ENCODE results near the gene BANF1.
"Not testable (repeated sequence)": the region's sequence is repeated elsewhere in the genome, so short reads cannot be mapped to it uniquely, and the experiment has no call there.

BANF1 gene

DNA sequence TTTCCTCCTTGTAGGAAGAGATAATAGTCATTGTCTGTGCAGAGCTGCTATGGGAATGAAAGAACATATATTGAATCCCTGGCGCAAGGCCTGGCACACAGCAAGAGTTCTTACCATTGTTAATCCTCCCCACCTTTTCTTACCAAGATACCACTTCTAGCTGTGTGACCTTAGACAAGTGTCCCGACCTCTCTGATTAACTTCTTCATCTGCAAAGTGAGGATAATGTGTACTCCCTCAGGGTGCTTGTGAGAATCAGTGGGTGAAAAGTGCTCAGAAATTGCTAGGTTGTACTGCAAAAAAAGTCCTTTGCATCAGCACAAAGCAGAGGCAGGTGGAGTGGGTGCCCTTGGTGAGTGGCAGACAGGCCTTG lies 5.8 kb downstream of the BANF1 start:
- TF ChIP-seq, protein P1, sequence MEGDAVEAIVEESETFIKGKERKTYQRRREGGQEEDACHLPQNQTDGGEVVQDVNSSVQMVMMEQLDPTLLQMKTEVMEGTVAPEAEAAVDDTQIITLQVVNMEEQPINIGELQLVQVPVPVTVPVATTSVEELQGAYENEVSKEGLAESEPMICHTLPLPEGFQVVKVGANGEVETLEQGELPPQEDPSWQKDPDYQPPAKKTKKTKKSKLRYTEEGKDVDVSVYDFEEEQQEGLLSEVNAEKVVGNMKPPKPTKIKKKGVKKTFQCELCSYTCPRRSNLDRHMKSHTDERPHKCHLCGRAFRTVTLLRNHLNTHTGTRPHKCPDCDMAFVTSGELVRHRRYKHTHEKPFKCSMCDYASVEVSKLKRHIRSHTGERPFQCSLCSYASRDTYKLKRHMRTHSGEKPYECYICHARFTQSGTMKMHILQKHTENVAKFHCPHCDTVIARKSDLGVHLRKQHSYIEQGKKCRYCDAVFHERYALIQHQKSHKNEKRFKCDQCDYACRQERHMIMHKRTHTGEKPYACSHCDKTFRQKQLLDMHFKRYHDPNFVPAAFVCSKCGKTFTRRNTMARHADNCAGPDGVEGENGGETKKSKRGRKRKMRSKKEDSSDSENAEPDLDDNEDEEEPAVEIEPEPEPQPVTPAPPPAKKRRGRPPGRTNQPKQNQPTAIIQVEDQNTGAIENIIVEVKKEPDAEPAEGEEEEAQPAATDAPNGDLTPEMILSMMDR (IDR thresholded peaks at IDR 0.05; ENCODE audit: borderline replicate concordance, control extremely low read depth, extremely low read depth, insufficient read depth, missing control alignments) = no peak
- no peak for DNase-seq (ENCODE audit: low spot score)
- in situ Hi-C loops (cut with MboI; ENCODE audit: low sequenced_read_pairs, unreplicated experiment) = no loop called here

DNA sequence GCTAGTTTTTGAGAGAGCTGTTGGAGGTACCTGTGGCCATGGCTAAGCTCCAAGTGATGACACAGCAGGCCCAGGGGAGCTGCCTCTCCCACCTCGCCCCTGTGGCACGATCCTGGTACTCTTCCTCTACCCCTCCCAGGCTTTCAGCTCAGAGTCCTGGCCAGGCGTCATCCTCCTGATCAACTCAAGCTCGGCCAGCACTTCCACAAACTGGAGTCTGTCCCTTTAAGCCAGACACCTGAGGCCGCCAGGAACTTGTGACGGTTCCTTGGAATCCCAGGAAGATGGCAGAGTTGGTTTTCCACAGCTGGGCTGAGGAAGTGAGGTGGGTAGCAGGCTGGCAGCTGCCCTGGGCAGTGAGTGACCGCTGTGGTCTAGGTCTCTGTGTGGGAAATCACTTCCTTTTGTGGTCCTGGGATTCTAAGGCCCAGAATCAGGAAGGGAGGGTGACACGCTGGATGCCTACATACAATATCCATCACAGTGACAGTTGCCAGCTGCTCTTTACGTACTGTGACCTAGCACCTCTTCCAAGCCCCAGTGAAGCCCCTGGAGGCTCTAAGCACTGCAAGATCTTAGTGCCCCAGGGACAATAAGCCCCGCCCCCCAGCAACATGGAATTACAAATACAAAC lies 6.3 kb downstream of the BANF1 start:
- TF ChIP-seq, protein P1 (IDR thresholded peaks at IDR 0.05; ENCODE audit: borderline replicate concordance, control extremely low read depth, extremely low read depth, insufficient read depth, missing control alignments) = no peak
- in situ Hi-C loops (cut with MboI; ENCODE audit: low sequenced_read_pairs, unreplicated experiment) = no loop called here
- DNase-seq (ENCODE audit: low spot score) = peak; percentile 12

DNA sequence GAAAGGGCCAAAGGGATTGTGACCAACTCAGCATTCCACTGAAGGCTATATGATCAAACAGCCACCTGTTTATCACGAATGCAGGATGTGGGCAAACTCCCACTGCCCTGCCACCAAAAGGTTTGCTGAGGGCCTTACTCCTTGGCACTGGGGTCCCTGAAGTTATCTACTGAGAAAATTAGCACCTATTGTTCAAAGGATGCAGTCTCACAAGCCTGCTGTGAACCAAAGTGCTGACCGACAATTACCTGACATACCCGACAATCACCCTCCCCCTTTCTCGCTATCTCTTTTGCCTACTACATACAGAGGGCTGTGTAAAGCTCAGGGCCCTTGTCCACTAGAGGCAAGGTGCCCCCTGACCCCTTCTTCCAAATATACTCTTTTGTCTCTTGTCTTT lies 7.7 kb downstream of the BANF1 start:
- in situ Hi-C loops (cut with MboI; ENCODE audit: low sequenced_read_pairs, unreplicated experiment); DNase-seq (ENCODE audit: low spot score): not testable (repeated sequence)

DNA sequence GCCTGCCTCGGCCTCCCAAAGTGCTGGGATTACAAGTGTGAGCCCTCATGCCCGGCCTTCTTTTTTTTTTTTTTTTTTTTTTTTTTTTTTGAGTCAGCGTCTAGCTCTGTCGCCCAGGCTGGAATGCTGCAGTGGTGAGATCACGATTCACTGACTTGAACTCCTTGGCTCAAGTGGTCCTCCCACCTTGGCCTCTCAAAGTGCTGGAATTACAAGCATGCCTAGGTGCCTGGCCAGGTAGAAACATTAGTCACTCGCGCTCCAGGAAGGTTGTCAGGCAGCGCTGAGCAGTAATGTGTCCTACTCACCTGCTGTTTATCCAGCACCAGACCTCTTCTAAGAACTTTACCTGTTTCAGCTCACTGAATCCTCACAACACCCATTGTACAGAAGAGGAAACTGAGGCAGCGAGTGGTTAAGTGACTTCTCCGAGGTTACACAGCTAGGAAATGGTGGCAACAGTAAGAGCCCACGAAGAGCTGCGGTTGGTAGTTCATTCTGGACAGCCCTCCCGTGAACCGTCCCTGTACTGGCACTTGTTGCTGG lies 9.0 kb downstream of the BANF1 start:
- in situ Hi-C loops (cut with MboI; ENCODE audit: low sequenced_read_pairs, unreplicated experiment) = no loop called here
- TF ChIP-seq, protein P1 (IDR thresholded peaks at IDR 0.05; ENCODE audit: borderline replicate concordance, control extremely low read depth, extremely low read depth, insufficient read depth, missing control alignments) = no peak
- peak; percentile 40 for DNase-seq (ENCODE audit: low spot score)

DNA sequence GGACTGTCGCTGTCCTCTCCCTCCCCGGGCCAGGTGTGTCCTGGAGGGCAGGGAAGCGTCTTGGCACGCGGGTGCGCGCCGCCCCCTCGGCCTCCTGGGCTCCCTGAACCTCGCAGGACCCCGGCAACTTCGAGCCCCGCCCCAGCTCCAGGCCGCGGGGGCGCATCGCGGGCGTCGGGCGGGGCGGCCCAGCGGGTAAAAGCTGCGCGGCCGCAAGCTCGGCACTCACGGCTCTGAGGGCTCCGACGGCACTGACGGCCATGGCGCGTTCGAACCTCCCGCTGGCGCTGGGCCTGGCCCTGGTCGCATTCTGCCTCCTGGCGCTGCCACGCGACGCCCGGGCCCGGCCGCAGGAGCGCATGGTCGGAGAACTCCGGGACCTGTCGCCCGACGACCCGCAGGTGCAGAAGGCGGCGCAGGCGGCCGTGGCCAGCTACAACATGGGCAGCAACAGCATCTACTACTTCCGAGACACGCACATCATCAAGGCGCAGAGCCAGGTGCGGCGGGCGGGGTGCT lies 9.5 kb downstream of the BANF1 start, which contains the start of gene CST6:
Gene CST6 (plus strand): TSS at position 224 of the 519 bp plus-strand sequence. CDS start 37 bp downstream, at position 261.
- in situ Hi-C loops (cut with MboI; ENCODE audit: low sequenced_read_pairs, unreplicated experiment) = no loop called here
- peak; percentile 13 for DNase-seq (ENCODE audit: low spot score)
- TF ChIP-seq, protein P1 (IDR thresholded peaks at IDR 0.05; ENCODE audit: borderline replicate concordance, control extremely low read depth, extremely low read depth, insufficient read depth, missing control alignments) = no peak

DNA sequence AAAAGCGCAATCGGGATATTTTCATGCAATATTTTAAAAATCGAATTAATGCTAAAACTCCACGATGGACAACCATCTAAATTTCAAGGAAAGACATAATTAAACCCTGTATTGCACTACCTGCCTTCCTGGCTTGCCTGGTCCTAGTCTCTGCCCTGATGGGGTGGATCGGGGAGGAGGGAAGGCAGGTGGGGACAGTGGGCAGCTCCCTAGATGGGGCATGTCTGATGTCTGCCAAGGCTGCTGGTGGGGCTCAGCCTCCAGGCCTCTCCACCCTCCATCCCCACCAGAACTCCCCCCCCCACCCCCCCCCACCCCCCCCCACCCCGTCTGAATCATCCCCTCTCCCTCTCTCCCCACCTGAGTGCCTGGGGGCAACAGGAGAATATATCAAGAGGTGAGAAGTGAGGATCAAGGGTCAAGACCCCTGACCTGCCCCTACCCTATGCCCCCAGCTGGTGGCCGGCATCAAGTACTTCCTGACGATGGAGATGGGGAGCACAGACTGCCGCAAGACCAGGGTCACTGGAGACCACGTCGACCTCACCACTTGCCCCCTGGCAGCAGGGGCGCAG lies 10.2 kb downstream of the BANF1 start:
- in situ Hi-C loops (cut with MboI; ENCODE audit: low sequenced_read_pairs, unreplicated experiment) = no loop called here
- TF ChIP-seq, protein P1 (IDR thresholded peaks at IDR 0.05; ENCODE audit: borderline replicate concordance, control extremely low read depth, extremely low read depth, insufficient read depth, missing control alignments) = no peak
- DNase-seq (ENCODE audit: low spot score) = peak; percentile 25

All from GM13976 (cell line).